K562 (cell line): Measurements from ENCODE around the gene TMCC2. TPM values are rescaled to one million over a fixed set of nuclear protein-coding genes. Genes with fewer than 3 reads are reported as not detected.
A peak's percentile ranks its signal among the peaks of the same experiment; 100 is the strongest.

Experiments used
- ASH1L ChIP-seq: fragments of 450-650 bp; IDR thresholded peaks from 2 replicates; pipeline ENCODE4 v1.6.1; 2018; ENCODE audit warnings: borderline replicate concordance, mild to moderate bottlenecking, low read depth; ENCODE audit not compliant: partially characterized antibody
- CBX5 ChIP-seq: IDR thresholded peaks from 2 replicates; pipeline ENCODE4 v1.6.1; 2014; ENCODE audit warnings: low read depth, borderline replicate concordance
- MEIS2 ChIP-seq: fragments of 450-650 bp; IDR thresholded peaks from 2 replicates; pipeline ENCODE4 v1.6.1; 2014; ENCODE audit warnings: mild to moderate bottlenecking; ENCODE audit not compliant: partially characterized antibody
- MXI1 ChIP-seq: IDR thresholded peaks from 2 replicates; pipeline ENCODE4 v1.6.1; 2011; ENCODE audit warnings: low read depth, mild to moderate bottlenecking, improper control_type of control experiment, low read length
- NCOA6 ChIP-seq: fragments of 450-650 bp; IDR thresholded peaks from 2 replicates; pipeline ENCODE4 v1.6.1; 2017; ENCODE audit warnings: mild to moderate bottlenecking
- NEUROD1 ChIP-seq: fragments of 150-350 bp; IDR thresholded peaks from 2 replicates; pipeline ENCODE4 v1.6.1; 2014; ENCODE audit warnings: borderline replicate concordance, low read length, low read depth; ENCODE audit not compliant: partially characterized antibody
- PHF8 ChIP-seq: fragments of 200-600 bp; sonication (generic); IDR thresholded peaks from 2 replicates; pipeline ENCODE4 v1.6.1; 2012; ENCODE audit warnings: mixed run types, mild to moderate bottlenecking, inconsistent platforms, low read length, moderate library complexity, borderline replicate concordance
- PHTF2 ChIP-seq: fragments of 250-450 bp; sonication (Bioruptor Pico); IDR thresholded peaks from 2 replicates; pipeline ENCODE4 v1.5.0; 2021; ENCODE audit warnings: mild to moderate bottlenecking
- PRPF4 ChIP-seq: fragments of 200-400 bp; formaldehyde crosslinking; IDR thresholded peaks from one replicate; pipeline ENCODE4 v1.6.1; 2017; ENCODE audit warnings: low read length, low read depth, mild to moderate bottlenecking; ENCODE audit not compliant: insufficient read depth, poor library complexity, severe bottlenecking
- RCOR1 ChIP-seq, 2 experiments: IDR thresholded peaks; 2 replicates each; pipeline ENCODE4 v1.6.1; 2012; ENCODE audit warnings: low read depth in 2 of 2, low read length in 2 of 2, borderline replicate concordance in 1 of 2, improper control_type of control experiment in 1 of 2
- RFX5 ChIP-seq: IDR thresholded peaks from 2 replicates; pipeline ENCODE4 v1.6.1; 2011; ENCODE audit warnings: low read depth, mild to moderate bottlenecking, improper control_type of control experiment, low read length
- TEAD2 ChIP-seq: fragments of 450-650 bp; IDR thresholded peaks from 2 replicates; pipeline ENCODE4 v1.6.1; 2016; ENCODE audit warnings: missing genetic modification characterization, control low read depth, missing compliant biosample characterization
- THRAP3 ChIP-seq: fragments of 450-650 bp; IDR thresholded peaks from 2 replicates; pipeline ENCODE4 v1.6.1; 2016; ENCODE audit warnings: mild to moderate bottlenecking, inconsistent platforms, borderline replicate concordance
- ZNF124 ChIP-seq: sonication (generic); formaldehyde crosslinking; IDR thresholded peaks from 2 replicates; pipeline ENCODE4 v1.8.1; 2022; ENCODE audit warnings: missing genetic modification reagents
- ZNF3 ChIP-seq: fragments of 250-450 bp; sonication (Bioruptor Pico); IDR thresholded peaks from 2 replicates; pipeline ENCODE4 v1.5.0; 2021; ENCODE audit warnings: mild to moderate bottlenecking, moderate library complexity
- polyA plus RNA-seq, 8 experiments: library from polyadenylated mRNA; depleted of rRNA in 4 of 8; stranded (reverse) in 5 of 8; unstranded in 3 of 8; fragments of >200 nt; fragmentation: Nextera tagmentation in 2 of 8; fragmentation: Illumina TruSeq in 1 of 8; extraction: Ambion mirVana in 2 of 8; extraction: Trizol in 1 of 8; gene quantifications; 2 replicates each; pipeline versions ENCODE4 v1.2.1 to v1.2.3, GENCODE V29; 2011 to 2014; ENCODE audit warnings: inconsistent platforms in 1 of 8, missing spikeins in 1 of 8
- total RNA-seq, 7 experiments: library from RNA; depleted of rRNA in 6 of 7; stranded (reverse); fragments of >200 nt in 6 of 7; fragmentation: Illumina TruSeq in 2 of 7; extraction: Trizol in 2 of 7; gene quantifications; 2 replicates each; pipeline versions ENCODE4 v1.2.1 to v1.2.3, GENCODE V29; 2011 to 2021; ENCODE audit warnings: low replicate concordance in 1 of 7
- TF ChIP-seq, protein P1 (sequence below): sonication (generic); formaldehyde crosslinking; IDR thresholded peaks from 2 replicates; pipeline ENCODE4 v1.5.0; 2020; ENCODE audit warnings: missing genetic modification reagents
- TF ChIP-seq, protein P2 (sequence below): fragments of 450-650 bp; IDR thresholded peaks from 2 replicates; pipeline ENCODE4 v1.6.1; 2016; ENCODE audit warnings: borderline replicate concordance
- TF ChIP-seq, protein P3 (sequence below): fragments of 200-800 bp; sonication (Bioruptor generic); IDR thresholded peaks from 2 replicates; pipeline ENCODE4 v1.6.1; 2016; ENCODE audit warnings: missing genetic modification characterization, missing compliant biosample characterization

Gene TMCC2
- total and polyA plus RNA-seq, 9 of the 15 experiments (the other 6 are each of a cell fraction or from before 2014, with no cell fraction given) = 0.06 to 1.8 (median 0.98) TPM

DNA sequence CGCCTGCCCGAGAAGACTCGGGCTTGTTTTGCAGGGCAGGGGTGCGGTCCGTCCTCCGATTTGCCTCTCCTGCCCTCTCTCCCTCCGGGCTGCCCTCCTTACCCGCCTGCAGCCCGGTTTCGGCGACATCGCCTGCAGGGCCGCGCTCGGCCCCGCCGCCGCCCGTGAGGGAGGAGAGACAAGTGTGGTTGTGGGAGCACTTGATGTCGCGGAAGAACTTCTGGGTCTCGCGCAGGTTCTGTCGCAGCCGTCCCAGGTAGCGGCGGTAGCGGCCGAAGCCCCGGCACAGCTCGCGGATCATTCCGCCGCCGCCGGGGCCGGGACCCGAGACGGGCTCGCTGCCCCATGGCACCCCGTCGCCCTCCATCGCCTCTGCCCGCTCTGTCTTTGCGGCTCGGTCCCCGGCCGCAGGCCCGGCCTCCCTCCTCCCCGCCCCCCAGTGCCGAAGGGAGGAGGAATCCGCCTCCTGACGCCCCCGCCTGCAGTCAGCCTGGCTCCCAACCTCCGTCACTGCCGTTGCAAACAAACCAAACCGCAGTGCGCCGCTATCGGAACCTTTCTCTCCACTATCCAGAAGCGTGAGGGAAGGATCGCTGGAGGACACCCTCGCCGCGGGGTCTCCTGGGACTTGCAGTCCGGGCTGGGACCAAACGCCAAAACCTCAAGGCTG, 16.4 kb upstream of the TMCC2 start, which contains the start of gene DSTYK (continued):
- TF ChIP-seq PRPF4 (no peak), NEUROD1 (peak; percentile 95), PHF8 (peak; percentile 84), NCOA6 (peak; percentile 68; the same call in 1 of the 2 replicates), CBX5 (peak; percentile 86), PHTF2 (CRISPR knock-in tag) (no peak), RCOR1 (IDR thresholded peaks at IDR 0.05; ENCODE audit: borderline replicate concordance in 1 of 2, low read depth in 2 of 2, low read length in 2 of 2) (peak; percentile 10 to 95; a peak in 3 of 4 replicates), MEIS2 (peak; percentile 37), ZNF124 (no peak), TEAD2 (tag) (no peak), ASH1L (no peak), THRAP3 (peak; percentile 20; the same call in 1 of the 2 replicates), RFX5 (no peak), MXI1 (peak; percentile 73; the same call in 1 of the 2 replicates), ZNF3 (no peak)
- TF ChIP-seq, protein P1, sequence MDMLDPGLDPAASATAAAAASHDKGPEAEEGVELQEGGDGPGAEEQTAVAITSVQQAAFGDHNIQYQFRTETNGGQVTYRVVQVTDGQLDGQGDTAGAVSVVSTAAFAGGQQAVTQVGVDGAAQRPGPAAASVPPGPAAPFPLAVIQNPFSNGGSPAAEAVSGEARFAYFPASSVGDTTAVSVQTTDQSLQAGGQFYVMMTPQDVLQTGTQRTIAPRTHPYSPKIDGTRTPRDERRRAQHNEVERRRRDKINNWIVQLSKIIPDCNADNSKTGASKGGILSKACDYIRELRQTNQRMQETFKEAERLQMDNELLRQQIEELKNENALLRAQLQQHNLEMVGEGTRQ (CRISPR knock-in tag) = no peak
- TF ChIP-seq, protein P2, sequence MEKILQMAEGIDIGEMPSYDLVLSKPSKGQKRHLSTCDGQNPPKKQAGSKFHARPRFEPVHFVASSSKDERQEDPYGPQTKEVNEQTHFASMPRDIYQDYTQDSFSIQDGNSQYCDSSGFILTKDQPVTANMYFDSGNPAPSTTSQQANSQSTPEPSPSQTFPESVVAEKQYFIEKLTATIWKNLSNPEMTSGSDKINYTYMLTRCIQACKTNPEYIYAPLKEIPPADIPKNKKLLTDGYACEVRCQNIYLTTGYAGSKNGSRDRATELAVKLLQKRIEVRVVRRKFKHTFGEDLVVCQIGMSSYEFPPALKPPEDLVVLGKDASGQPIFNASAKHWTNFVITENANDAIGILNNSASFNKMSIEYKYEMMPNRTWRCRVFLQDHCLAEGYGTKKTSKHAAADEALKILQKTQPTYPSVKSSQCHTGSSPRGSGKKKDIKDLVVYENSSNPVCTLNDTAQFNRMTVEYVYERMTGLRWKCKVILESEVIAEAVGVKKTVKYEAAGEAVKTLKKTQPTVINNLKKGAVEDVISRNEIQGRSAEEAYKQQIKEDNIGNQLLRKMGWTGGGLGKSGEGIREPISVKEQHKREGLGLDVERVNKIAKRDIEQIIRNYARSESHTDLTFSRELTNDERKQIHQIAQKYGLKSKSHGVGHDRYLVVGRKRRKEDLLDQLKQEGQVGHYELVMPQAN = peak; percentile 52; the same call in 1 of the 2 replicates
- TF ChIP-seq, protein P3, sequence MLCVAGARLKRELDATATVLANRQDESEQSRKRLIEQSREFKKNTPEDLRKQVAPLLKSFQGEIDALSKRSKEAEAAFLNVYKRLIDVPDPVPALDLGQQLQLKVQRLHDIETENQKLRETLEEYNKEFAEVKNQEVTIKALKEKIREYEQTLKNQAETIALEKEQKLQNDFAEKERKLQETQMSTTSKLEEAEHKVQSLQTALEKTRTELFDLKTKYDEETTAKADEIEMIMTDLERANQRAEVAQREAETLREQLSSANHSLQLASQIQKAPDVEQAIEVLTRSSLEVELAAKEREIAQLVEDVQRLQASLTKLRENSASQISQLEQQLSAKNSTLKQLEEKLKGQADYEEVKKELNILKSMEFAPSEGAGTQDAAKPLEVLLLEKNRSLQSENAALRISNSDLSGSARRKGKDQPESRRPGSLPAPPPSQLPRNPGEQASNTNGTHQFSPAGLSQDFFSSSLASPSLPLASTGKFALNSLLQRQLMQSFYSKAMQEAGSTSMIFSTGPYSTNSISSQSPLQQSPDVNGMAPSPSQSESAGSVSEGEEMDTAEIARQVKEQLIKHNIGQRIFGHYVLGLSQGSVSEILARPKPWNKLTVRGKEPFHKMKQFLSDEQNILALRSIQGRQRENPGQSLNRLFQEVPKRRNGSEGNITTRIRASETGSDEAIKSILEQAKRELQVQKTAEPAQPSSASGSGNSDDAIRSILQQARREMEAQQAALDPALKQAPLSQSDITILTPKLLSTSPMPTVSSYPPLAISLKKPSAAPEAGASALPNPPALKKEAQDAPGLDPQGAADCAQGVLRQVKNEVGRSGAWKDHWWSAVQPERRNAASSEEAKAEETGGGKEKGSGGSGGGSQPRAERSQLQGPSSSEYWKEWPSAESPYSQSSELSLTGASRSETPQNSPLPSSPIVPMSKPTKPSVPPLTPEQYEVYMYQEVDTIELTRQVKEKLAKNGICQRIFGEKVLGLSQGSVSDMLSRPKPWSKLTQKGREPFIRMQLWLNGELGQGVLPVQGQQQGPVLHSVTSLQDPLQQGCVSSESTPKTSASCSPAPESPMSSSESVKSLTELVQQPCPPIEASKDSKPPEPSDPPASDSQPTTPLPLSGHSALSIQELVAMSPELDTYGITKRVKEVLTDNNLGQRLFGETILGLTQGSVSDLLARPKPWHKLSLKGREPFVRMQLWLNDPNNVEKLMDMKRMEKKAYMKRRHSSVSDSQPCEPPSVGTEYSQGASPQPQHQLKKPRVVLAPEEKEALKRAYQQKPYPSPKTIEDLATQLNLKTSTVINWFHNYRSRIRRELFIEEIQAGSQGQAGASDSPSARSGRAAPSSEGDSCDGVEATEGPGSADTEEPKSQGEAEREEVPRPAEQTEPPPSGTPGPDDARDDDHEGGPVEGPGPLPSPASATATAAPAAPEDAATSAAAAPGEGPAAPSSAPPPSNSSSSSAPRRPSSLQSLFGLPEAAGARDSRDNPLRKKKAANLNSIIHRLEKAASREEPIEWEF (CRISPR knock-in tag) = 0 out of 2 replicates have a peak, but pooled peaks have one; percentile 51
